GM23248 (cell line): ENCODE data around the gene KRT36. TPM values are rescaled to one million over a fixed set of nuclear protein-coding genes. Genes with fewer than 3 reads are reported as not detected.

Experiments
- DNase-seq: peaks from one replicate; pipeline ENCODE4 v3.0.0-alpha.2; 2015
- H2AFZ ChIP-seq: fragments of 200-600 bp; sonication (generic); 2 replicates; pipeline ENCODE4 v1.6.1; 2016; ENCODE audit warnings: antibody characterized with exemption
- H3F3A ChIP-seq: fragments of 200-600 bp; sonication (generic); 2 replicates; pipeline ENCODE4 v1.6.1; 2016; ENCODE audit warnings: mild to moderate bottlenecking, antibody characterized with exemption, mixed run types; ENCODE audit not compliant: insufficient read depth
- H3K27ac ChIP-seq: fragments of 200-600 bp; sonication (generic); 2 replicates; pipeline ENCODE4 v1.5.1; 2016; ENCODE audit warnings: mild to moderate bottlenecking
- H3K27me3 ChIP-seq: fragments of 200-600 bp; sonication (generic); replicated peaks from 2 replicates; pipeline ENCODE4 v1.6.1; 2016; ENCODE audit warnings: mild to moderate bottlenecking; ENCODE audit not compliant: insufficient read depth
- H3K36me3 ChIP-seq: fragments of 200-600 bp; sonication (generic); 2 replicates; pipeline ENCODE4 v1.6.1; 2016; ENCODE audit warnings: low read depth, mild to moderate bottlenecking
- H3K4me1 ChIP-seq: fragments of 200-600 bp; sonication (generic); 2 replicates; pipeline ENCODE4 v1.6.1; 2016; ENCODE audit warnings: mild to moderate bottlenecking; ENCODE audit not compliant: insufficient read depth
- H3K4me2 ChIP-seq: fragments of 200-600 bp; sonication (generic); one replicate; pipeline ENCODE4 v1.6.1; 2016; ENCODE audit warnings: mild to moderate bottlenecking; ENCODE audit not compliant: unreplicated experiment
- H3K4me3 ChIP-seq: fragments of 200-600 bp; sonication (generic); 2 replicates; pipeline ENCODE4 v1.5.1; 2016; ENCODE audit warnings: mild to moderate bottlenecking
- H3K79me2 ChIP-seq: fragments of 200-600 bp; sonication (generic); 2 replicates; pipeline ENCODE4 v1.6.1; 2016; ENCODE audit warnings: mild to moderate bottlenecking; ENCODE audit not compliant: insufficient read depth
- H3K9ac ChIP-seq: fragments of 200-600 bp; sonication (generic); 2 replicates; pipeline ENCODE4 v1.6.1; 2016; ENCODE audit warnings: mild to moderate bottlenecking
- H3K9me2 ChIP-seq: fragments of 200-600 bp; sonication (generic); 2 replicates; pipeline ENCODE4 v1.6.1; 2016; ENCODE audit warnings: mixed run types, mild to moderate bottlenecking, moderate library complexity; ENCODE audit not compliant: insufficient read depth
- H3K9me3 ChIP-seq: fragments of 200-600 bp; sonication (generic); one replicate; pipeline ENCODE4 v1.6.1; 2017; ENCODE audit warnings: low read depth
- H4K20me1 ChIP-seq: fragments of 200-600 bp; sonication (generic); 2 replicates; pipeline ENCODE4 v1.6.0; 2016; ENCODE audit not compliant: insufficient read depth
- EZH2 ChIP-seq: fragments of 200-600 bp; sonication (generic); IDR thresholded peaks from 2 replicates; pipeline ENCODE4 v1.6.1; 2018; ENCODE audit warnings: antibody characterized with exemption, mild to moderate bottlenecking; ENCODE audit not compliant: insufficient read depth, poor library complexity, severe bottlenecking
- EZH2phosphoT487 ChIP-seq: fragments of 200-600 bp; sonication (generic); IDR thresholded peaks from 2 replicates; pipeline ENCODE4 v1.6.1; 2018; ENCODE audit warnings: antibody characterized with exemption, moderate library complexity, mild to moderate bottlenecking, low read depth; ENCODE audit not compliant: insufficient read depth
- WGBS, 2 experiments: methylation state at CpG; one replicate each; pipeline ENCODE4 v1.1.6; 2015 to 2017; ENCODE audit warnings: low lambda C conversion rate in 2 of 2, low coverage in 1 of 2; ENCODE audit errors: missing lambda C conversion rate in 2 of 2; 5-methylcytosine and 5-hydroxymethylcytosine counted together
- in situ Hi-C: fragments of 300-500 bp; cut with MboI; formaldehyde crosslinking; loops from 2 replicates; pipeline ENCODE4 v1.15.0; 2020
- polyA plus RNA-seq: library from polyadenylated mRNA; unstranded; fragments of >200 nt; fragmentation: Nextera tagmentation; extraction: Ambion mirVana; gene quantifications from 2 replicates; pipeline ENCODE4 v1.2.1, GENCODE V29; 2016
- total RNA-seq: library from RNA; depleted of rRNA; stranded (reverse); fragments of >200 nt; shearing (Covaris generic); gene quantifications from 2 replicates; pipeline ENCODE4 v1.2.3, GENCODE V29; 2014

KRT36 gene
- total and polyA plus RNA-seq, 2 experiments from 2014 or later = not detected

- H3K9me3 ChIP-seq = no peaks in the 10 kb centered on the region
- no peaks in the 10 kb centered on the region for H3K9me2 ChIP-seq
- DNase-seq = no peak
- no peak within 1 kb of the TSS for H3K27ac ChIP-seq
- 90 to 91% methylated on average over 1 to 2 of the region's 2 CpGs for WGBS, 2 experiments
- H2AFZ ChIP-seq = no peak within 1 kb of the TSS
- H3F3A ChIP-seq = no peaks in the 10 kb centered on the region
- H3K4me3 ChIP-seq = no peak within 1 kb of the TSS
- 0 out of 2 replicates have a peak, but pooled peaks cover 4% of the 10 kb centered on the region for H3K27me3 ChIP-seq
- no peaks in the 10 kb centered on the region for H3K4me1 ChIP-seq
- H3K79me2 ChIP-seq = no peaks in the 10 kb centered on the region
- no peaks in the 10 kb centered on the region for H4K20me1 ChIP-seq
- in situ Hi-C loops = no loop called here
- H3K36me3 ChIP-seq = no peaks in the 10 kb centered on the region
- no peak within 1 kb of the TSS for H3K9ac ChIP-seq
- no peak for TF ChIP-seq EZH2phosphoT487
- no peak for TF ChIP-seq EZH2
- H3K4me2 ChIP-seq = no peak within 1 kb of the TSS
Observed at GRCh38 chr17:41481036-41481435, 8.7 kb downstream of the KRT36 start, which contains the start of gene KRT35. Gene KRT35, minus strand, starts transcription at chr17:41481151. Its CDS starts 54 bp downstream, at chr17:41481097.

GRCh38 chr17:41480581-41480980 lies 9.1 kb downstream of the KRT36 start:
- TF ChIP-seq EZH2phosphoT487 (no peak), EZH2 (no peak)
- H3K9ac ChIP-seq = no peak overlapping the region
- H3K4me2 ChIP-seq = no peak overlapping the region
- no peaks in the 10 kb centered on the region for H3K9me2 ChIP-seq
- H3K4me3 ChIP-seq = no peak overlapping the region
- H3K27me3 ChIP-seq = 0 out of 2 replicates have a peak, but pooled peaks cover 4% of the 10 kb centered on the region
- H3K36me3 ChIP-seq = no peaks in the 10 kb centered on the region
- H3K9me3 ChIP-seq = no peaks in the 10 kb centered on the region
- in situ Hi-C loops = no loop called here
- WGBS, 2 experiments = 86 to 92% methylated on average over 9 to 10 of the region's 10 CpGs
- no peaks in the 10 kb centered on the region for H3F3A ChIP-seq
- H3K4me1 ChIP-seq = no peaks in the 10 kb centered on the region
- no peaks in the 10 kb centered on the region for H4K20me1 ChIP-seq
- H3K27ac ChIP-seq = no peak overlapping the region
- no peak overlapping the region for H2AFZ ChIP-seq
- no peaks in the 10 kb centered on the region for H3K79me2 ChIP-seq
- no peak for DNase-seq

- Histone ChIP-seq H3K9ac (no peak overlapping the region), H3K27me3 (0 out of 2 replicates have a peak, but pooled peaks cover 4% of the 10 kb centered on the region), H3K27ac (no peak overlapping the region), H3F3A (no peaks in the 10 kb centered on the region), H3K9me2 (no peaks in the 10 kb centered on the region), H3K4me2 (no peak overlapping the region), H2AFZ (no peak overlapping the region), H4K20me1 (no peaks in the 10 kb centered on the region), H3K9me3 (no peaks in the 10 kb centered on the region), H3K4me3 (no peak overlapping the region), H3K4me1 (no peaks in the 10 kb centered on the region), H3K79me2 (no peaks in the 10 kb centered on the region), H3K36me3 (no peaks in the 10 kb centered on the region)
- TF ChIP-seq EZH2 (no peak), EZH2phosphoT487 (no peak)
- in situ Hi-C loops = no loop called here
- DNase-seq = no peak
- 39 to 41% methylated on average over 2 of the region's 2 CpGs for whole genome bisulfite sequencing, 2 experiments
Observed at GRCh38 chr17:41480136-41480535, 9.6 kb downstream of the KRT36 start.

- Histone ChIP-seq H2AFZ (no peak overlapping the region), H3F3A (no peaks in the 10 kb centered on the region), H3K4me3 (no peak overlapping the region), H3K36me3 (no peaks in the 10 kb centered on the region), H3K9me3 (no peaks in the 10 kb centered on the region), H3K27me3 (no peaks in the 10 kb centered on the region), H3K27ac (no peak overlapping the region), H3K9ac (no peak overlapping the region), H3K79me2 (no peaks in the 10 kb centered on the region), H3K9me2 (no peaks in the 10 kb centered on the region), H4K20me1 (no peaks in the 10 kb centered on the region), H3K4me2 (no peak overlapping the region), H3K4me1 (no peaks in the 10 kb centered on the region)
- DNase-seq = no peak
- WGBS, 2 experiments = 88 to 95% methylated on average over 8 of the region's 8 CpGs
- in situ Hi-C loops = no loop called here
- TF ChIP-seq EZH2phosphoT487 = no peak
- TF ChIP-seq EZH2 = no peak
Observed at GRCh38 chr17:41478237-41478636, 11.5 kb downstream of the KRT36 start.
